ENCODE data around the gene TRAF3IP1.
"Not testable (repeated sequence)": the region's sequence is repeated elsewhere in the genome, so short reads cannot be mapped to it uniquely, and the experiment has no call there.

Gene TRAF3IP1, protein sequence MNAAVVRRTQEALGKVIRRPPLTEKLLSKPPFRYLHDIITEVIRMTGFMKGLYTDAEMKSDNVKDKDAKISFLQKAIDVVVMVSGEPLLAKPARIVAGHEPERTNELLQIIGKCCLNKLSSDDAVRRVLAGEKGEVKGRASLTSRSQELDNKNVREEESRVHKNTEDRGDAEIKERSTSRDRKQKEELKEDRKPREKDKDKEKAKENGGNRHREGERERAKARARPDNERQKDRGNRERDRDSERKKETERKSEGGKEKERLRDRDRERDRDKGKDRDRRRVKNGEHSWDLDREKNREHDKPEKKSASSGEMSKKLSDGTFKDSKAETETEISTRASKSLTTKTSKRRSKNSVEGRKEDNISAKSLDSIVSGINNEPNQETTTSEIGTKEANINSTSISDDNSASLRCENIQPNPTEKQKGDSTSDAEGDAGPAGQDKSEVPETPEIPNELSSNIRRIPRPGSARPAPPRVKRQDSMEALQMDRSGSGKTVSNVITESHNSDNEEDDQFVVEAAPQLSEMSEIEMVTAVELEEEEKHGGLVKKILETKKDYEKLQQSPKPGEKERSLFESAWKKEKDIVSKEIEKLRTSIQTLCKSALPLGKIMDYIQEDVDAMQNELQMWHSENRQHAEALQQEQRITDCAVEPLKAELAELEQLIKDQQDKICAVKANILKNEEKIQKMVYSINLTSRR

DNA sequence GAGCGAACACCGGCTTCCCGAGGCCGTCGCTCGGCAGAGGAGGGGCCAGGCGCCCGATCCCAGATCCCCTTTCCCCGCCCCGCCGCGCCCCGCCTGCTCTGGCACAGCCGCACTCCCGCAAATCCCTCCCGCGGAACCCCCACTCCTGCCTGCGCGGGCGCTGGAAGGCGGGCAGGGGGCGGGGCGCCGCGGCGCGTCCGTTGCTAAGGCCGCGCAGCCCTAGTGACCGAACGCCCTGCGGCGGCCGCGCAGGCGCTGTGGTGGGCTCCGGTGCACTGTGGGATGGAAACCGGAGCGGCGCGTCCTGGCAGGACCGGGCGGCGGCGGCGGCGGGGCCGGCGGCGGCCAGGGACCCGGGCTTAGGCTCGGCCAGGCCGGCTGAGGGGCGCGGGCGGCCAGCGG is at the start of gene TRAF3IP1:
Gene TRAF3IP1, plus strand, starts transcription at position 273 of the 402 bp plus-strand sequence. CDS start 145 bp downstream, outside the sequence.
- DNase-seq, result peak; percentile 75

DNA sequence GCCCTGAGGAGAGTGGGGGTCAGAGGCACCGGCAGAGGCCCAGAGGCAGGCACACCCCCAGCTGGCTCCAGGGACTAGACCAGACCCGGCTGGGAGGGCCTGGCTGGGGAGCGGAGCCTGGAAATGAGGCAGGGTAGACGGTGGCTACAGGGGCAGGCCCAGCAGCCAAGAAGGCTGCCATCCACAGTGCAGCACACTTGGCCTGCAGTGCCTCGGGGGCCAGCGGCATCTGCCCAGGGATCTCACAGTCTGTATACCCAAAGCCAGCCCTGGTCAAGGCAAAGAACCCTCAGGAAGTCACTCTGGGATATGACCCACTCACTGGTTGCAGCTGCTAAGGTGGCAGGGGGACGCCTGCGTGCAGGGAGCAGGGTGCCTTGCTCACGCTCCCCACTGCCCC is 49.7 kb upstream of the TRAF3IP1 start:
- no peak for DNase-seq

DNA sequence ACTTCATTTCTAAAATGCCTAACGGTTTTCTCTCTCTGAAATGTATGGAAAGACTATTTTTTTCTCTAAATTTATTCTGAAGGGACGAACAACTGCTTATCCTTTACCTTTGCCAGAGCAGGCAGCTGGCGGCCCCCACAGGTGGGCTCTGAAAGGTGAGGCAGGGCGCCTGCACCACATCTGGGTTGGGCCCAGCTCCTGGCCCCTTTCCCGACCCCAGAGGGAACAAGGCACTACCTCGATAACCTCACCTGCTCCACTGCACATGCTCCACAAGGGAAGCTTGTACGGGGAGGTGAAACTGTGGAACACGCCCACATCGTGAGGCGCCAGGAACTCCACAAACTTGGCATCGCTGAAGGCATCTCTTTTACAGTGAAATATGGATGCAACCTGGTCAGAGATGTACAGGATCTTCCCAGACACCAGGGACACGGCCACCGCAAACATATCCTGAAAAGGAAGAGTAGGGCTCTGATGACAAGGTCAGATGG is 49.2 kb upstream of the TRAF3IP1 start:
- DNase-seq, result no peak

DNA sequence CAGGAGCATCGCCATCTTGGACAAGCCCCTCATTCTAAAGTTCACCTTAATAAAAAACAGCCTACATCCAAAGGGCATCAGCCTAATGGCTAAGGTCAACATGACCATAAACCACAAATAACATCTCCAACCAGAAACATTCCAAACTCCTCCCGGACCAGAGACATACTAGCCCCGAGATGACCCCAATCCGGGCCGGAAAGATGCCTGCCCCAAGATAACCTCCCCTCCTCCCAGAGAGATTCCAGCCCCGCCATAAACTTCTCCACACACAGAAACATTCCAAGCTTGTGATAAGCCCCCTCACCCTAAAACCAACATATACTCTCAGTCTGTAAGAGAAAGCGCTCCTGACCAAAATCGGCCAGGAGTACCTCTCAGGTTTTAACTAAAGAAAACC is 48.6 kb upstream of the TRAF3IP1 start:
- DNase-seq, result not testable (repeated sequence)

DNA sequence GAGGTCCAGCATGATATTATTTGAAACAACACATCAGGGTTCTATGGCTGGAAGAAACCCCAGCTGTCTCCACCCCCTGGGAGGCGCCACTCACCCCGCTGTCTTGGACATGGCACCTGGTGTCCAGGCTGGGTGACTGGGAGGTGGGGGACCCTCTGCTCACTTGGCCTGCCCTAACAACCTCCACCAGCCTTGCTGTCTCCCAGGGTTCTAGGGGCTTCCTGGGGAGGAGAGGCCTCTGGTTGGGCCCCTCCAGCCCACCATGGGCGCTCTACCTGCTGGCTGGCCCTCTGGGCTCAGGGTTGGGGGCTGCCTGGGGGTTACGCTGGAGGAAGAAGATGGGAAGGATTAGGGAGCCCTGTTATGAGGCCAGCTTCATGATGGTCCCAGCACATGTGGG is 48.2 kb upstream of the TRAF3IP1 start:
- no peak for DNase-seq

DNA sequence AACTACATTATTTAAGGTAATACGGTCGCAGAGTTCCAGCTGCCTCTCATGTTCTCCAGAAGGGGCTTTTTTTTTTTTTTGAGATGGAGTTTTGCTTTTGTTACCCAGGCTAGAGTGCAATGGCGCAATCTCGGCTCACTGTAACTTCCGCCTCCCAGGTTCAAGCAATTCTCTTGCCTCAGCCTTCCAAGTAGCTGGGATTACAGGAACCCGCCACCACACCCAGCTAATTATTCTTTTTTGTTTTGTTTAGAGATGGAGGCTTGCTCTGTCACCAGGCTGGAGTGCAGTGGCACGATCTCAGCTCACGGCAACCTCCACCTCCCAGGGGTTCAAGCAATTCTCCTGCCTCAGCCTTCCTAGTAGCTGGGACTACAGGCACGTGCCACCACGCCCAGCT is 46.9 kb upstream of the TRAF3IP1 start:
- not testable (repeated sequence) for DNase-seq

DNA sequence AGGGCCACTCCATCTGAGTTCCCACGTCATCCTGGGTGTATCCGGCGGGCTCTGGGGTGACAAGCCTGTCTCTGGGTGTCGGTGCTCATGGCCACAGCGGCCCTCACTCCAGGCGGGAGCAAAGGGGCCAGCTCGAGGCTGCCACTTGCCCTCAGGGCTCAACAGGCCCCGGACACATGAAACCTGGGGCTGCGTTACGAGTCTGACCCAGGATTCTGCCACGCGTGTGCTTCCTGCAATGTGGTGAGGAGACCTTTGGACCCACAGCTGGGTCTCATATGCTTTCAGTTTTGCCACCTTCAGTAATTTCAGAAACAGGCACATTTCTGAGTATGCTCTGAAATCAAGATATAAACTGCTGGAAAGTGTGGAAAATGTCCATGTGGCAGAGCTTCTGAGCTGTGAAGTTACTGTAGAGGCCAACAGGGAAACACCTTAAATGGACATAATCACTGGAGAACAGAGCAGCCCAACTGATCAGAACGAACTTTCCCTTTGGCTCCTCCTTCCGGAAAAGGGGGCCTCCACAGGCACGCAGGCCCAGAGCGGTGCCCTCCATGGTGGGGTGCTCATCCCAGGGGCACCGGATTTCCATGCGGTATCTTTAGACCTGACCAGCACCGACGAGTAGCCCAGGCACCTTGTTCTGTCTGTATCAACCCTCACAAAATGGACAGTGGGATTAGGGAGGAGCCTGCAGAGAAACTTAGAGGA is 46.0 kb upstream of the TRAF3IP1 start:
- no peak for DNase-seq

DNA sequence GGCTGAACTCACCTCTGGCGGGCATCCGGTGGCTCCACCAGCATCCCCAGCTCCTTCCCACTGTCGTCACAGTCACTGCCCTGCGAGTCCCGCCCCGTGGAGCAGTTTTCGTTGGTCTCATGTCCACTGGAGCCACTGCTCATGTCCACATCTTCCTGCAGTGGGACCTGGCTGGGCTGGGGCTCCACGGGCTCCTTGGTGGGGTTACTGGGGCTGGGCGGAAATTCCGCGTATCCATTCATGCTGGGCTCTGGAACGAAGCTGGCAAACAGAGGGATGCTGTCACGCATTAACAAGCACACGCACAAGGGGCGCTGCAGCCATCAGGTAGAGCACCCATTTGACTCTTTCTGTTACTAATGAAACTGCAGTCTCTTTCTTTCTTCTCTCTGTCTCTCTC is 42.6 kb upstream of the TRAF3IP1 start:
- DNase-seq, result no peak

DNA sequence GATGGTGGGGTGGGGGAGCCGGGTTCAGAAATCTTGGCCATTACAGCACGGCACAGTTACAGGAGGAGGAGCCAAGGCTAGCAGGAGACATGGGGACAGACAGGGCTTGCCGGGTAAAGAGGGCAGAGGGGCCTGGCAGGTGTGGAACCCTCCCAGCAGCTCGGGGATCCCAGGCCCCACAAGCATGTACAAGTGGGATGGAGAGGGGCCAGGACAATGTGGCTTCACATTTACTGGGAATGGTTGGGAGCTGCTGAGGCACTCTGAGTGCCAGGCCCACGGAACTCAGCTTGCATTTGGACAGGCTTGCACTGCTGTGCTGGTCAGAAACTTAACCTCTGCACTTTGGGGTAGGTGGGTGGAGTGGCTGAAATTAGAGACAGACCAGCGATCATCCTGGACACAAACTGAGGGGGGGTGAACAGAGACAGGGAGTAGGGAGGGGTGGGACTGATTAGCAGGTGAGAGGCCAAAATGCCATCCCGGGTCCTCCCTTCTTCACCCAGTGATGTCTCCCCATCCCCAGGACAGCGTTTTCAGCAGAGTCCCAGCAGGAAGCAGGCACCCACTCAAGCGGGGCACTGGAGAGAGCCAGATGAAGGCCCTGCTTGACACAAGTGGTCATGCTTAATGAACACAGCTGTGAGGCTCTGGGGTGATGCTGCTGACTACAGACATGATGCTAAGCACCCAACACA is 41.5 kb upstream of the TRAF3IP1 start:
- no peak for DNase-seq

DNA sequence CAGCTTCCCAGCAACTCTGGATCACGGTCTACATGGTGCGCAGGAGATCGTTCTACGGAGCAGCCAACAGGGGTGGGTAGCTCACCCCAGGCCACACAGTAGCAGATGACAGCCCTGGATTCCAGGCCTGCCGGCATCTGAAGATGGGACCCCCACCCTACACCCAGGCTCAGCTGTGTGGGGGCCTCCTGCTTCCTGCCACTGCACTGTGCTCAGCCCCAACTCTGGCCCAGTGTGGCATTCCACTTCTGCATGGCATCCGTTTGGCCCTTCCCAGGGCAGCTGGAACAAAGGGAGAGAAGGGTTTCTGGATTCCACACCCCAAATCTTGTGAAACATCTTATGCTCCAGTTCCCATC is 41.0 kb upstream of the TRAF3IP1 start:
- no peak for DNase-seq

DNA sequence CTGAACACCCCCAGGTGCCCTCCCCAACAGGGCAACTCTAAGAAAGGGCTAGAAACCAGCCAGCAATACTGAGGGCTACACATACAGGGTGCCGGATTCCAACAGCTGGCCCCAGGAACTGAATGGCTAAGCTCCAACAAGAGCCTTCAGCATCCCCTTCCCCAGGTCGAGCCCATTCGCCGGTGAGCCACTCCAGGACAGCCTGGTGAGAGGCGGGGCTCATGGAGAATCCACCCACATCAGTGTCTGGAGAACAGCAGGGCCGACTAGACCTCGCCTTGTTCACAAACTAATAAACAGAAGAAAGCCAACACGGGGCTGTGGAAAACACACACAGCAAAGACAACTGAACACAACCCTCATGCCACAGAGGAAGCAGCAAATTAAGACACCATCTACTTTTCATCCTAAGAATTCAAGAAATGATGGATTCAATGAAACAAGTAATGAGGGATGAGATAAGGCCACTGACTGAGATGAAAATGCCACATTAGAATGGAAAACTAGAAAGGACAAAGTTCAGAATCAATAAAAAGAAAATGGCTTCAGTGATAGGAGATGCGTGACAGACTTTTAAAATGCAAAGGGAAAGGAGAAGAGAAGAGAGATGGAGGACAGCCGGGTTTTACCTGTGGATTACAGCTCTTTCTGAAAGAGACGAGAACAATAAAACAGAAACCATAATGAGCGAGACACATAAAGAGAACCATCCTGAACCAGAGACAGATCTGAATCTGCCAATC is 40.1 kb upstream of the TRAF3IP1 start:
- DNase-seq, result no peak

DNA sequence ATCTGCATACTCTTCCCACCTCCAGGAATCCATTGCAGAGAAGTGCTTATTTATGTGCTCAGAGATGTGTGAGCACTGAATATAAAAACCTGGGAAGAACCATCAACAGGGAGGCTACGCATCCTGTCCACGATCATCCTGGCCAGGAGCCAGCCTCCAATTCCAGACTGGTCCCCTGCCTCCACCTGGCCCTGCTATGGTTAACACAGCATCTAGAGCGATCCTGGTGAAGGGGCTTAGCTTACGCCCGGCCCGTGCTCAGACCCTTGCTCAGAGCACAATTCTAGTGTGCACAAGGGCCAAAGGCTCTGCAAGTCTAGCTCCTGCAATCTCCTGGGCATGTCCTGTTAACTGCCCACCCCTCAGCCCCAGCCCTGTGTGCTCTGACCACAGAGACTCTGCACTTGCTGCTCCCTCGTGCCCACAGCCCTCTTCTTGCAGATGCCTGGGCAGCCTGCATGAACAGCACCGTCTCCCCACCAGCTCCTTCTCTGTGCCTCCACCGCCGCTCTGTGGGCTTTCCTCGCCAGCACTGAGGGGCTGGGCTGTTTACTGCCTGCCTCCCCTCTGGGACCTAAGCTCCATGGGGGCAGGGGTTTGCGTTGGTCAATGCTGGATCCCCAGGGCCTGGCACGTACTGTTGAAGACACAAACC is 38.4 kb upstream of the TRAF3IP1 start:
- DNase-seq, result no peak

DNA sequence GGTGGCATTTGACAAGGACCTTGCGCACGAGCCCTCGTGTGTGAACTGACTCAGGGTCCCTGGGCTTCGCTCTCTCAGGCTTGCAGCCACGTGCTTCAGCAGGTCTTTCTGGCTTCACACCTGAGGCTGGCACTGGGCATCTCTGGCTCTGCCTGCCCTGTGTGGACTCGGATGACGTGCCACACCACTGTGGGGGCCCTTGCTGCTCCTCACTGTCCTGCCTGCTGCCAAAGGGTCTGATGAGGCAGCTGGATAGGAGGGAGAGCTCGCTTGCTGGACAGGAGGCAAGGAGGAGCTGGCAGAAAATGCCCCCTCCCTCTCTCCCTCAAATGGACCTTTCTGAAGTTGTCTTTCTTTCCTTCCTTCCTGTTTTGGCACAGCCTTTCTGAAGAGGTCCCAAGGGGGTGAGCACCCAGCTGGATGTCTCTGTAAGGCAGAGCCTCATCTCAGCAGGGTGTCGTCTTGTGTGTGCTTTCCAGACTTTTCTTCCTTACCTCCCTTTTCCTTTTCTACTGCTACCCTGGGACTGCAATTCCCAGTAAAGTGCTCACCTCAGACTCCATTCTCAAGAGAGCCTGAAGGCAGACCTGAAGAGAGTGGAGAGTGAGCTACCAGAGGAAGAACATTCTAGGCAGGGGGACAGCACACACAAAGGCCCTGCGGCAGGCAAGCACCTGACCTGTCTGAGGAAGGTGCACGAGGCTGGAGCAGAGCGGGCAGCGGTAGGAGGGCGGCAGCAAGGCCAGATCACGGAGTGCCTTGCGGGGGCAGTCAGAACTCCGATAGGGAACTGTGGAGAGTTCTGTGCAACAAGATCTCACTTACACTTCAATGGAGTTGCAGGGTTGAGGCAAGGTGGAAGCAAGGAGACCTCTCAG is 37.2 kb upstream of the TRAF3IP1 start:
- DNase-seq, result no peak

DNA sequence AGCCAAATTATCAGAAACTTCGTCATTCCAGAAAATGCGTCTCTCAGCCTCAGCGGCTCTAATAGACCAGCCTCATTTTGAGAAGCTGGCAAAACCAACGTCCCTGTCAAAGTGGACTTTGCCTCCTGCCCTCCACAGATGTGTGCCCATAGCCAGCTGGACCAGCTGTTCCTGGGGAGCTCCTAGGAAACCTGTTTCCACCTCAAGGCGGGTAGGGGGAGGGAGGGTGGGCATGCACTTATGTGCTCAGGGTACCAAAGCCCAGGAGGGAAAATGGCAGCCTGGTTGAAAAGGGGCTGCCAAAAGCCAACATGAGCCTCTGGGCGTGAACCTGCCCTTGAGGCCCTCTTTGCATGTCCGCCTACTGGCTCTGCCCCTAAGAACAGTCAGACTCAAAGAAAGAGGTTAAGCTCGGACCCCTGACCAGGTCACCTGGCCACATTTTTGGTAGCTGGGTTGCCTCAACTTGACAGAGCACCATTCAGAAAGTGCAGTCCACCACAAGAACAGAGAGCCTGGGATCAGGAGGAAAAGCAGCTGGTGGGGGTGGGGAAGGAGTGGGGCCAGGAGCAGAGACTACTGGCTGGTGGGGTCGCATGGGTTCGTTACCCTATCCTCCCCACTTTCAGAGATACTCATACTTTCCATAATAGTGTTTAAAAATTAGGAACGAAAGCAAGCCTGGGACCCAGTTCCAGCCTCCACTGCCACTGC is 35.4 kb upstream of the TRAF3IP1 start:
- no peak for DNase-seq

DNA sequence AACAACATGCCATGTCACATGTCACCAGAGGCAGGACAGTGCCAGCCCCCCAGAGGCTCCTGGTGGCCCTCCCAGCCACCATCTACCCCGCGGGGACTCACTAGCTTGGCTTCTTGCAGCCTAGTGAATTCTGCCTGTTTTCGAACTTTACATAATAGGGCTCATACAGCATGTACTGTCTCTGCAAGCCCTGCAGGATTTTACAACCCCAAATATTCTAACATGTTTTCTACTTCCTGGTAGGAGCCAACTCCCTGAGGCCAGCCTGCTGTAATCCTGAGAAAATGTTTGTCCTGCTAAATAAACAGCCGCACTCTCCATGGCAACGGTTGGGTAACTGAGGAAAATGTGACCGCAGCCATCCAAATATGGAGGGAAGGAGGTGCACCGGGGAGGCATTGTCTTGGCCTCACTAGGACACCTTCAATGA is 34.6 kb upstream of the TRAF3IP1 start:
- no peak for DNase-seq

DNA sequence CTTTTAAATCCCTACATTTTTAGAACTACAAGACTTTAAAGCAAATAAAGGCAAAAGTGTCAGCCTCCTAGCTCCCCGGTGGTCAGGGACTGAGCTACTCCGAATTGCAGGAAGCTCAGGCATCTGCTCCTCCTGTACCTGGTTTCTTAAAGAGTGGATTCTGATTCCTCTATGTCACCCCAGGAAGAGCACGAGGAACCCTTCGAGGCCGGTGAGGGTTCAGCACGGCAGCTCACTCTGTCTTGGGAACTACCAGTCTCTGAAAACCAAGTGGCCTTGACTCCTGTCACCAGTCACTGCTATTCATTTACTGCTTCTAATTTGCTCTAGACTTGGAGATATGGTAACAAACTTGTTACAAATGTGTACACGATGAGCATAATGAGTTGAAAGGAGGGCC is 34.2 kb upstream of the TRAF3IP1 start:
- no peak for DNase-seq

DNA sequence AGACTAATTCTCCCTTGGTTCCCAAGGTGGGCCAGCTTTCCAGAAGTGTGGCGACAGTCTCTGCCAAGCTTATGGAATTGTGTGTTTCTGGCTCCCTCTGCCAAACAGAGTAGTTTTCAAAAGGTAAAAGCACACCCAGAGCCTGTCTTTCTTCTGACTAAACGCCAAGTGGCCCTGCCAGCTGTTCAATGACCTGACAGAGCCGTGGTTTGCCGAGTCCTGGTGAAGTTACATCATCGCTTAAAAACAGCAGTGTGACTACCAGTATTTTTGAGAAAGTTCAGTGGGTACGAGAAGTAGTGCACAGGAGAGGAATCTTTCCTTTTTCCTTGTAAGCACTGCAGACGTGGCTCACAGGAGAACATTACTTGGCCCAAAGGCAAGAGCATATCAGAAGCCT is 33.8 kb upstream of the TRAF3IP1 start:
- DNase-seq, result no peak

DNA sequence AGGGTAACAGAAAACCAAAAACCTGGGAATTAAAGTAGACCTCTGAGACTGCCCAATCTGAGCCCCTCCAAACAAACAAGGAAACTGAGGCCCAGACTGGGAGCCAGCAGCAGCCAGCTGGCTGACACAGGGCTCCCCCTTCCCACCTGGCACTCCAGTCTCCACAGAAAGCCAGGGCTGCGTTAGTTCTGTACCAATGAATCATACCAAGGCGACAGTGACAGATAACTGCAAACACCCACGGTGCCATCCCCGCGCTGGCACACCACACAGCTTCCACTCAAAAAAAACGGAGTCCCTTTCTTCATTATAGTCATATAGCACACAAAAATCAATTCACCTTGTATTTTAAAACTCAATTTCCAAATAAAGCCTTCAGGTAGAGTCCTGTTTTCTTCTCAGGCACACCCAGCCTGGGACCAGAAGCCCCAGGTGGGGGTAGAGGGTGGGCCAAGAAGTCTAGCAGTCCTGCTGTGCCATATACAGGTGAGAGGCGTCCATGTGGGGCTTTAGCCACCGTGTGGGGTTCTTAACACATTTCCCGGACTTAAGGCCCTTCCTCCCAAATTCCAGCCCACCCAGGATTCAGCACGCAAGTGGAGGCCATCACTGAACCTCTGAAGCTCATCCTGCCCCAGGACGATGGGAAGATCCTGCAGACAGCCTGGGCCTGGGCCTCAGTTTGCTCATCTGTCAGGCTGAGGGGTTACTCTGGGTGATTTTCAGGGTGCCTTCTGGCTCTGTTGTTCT is 33.2 kb upstream of the TRAF3IP1 start:
- DNase-seq, result peak; percentile 23
